Stomach smooth muscle (tissue), 2 donors: Measurements from ENCODE around the gene SEPTIN7.

Experiments
- H3K27ac ChIP-seq: one replicate; pipeline ENCODE4 v1.7.0; 2013; ENCODE audit warnings: mild to moderate bottlenecking, low read length, inconsistent platforms
- H3K27me3 ChIP-seq, 2 donors: one replicate each; pipeline ENCODE4 v1.7.0; 2013; ENCODE audit warnings: low read length in 2 of 2; ENCODE audit not compliant: insufficient read depth in 2 of 2, control insufficient read depth in 1 of 2
- H3K36me3 ChIP-seq, 2 donors: one replicate each; pipeline ENCODE4 v1.7.0; 2013; ENCODE audit warnings: low read length in 2 of 2; ENCODE audit not compliant: control insufficient read depth in 2 of 2, insufficient read depth in 2 of 2
- H3K4me1 ChIP-seq: one replicate; pipeline ENCODE4 v1.7.0; 2013; ENCODE audit warnings: low read length; ENCODE audit not compliant: control insufficient read depth, insufficient read depth
- H3K4me3 ChIP-seq, 2 donors: one replicate each; pipeline ENCODE4 v1.7.0; 2013; ENCODE audit warnings: low read length in 2 of 2
- H3K9ac ChIP-seq, 2 donors: one replicate each; pipeline ENCODE4 v1.7.0; 2013; ENCODE audit warnings: low read length in 2 of 2, mild to moderate bottlenecking in 1 of 2
- H3K9me3 ChIP-seq, 2 donors: one replicate each; pipeline ENCODE4 v1.7.0; 2013; ENCODE audit warnings: low read length in 2 of 2; ENCODE audit not compliant: control insufficient read depth in 2 of 2
- donor health status: healthy.
- donor health status: Pancreatic carcinoma.

The SEPTIN7 gene

DNA sequence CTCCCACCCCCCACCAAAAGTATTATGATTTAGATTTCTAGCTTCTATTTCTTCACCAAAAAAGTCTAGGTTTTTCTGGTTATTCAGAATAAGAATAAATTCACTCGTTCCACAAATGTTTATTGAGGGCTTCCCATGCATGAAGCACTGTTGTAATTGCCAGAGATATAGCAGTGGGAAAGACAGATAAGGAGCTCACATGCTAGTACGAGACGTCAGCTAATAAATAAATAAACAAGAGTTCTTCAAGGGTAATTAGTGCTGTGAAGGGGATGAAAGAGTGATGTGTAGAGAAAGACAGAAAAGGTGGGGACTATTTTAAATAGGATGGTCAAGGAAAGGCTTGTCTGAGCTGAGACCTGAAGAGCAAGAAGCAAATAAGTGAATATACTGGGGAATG lies 38.1 kb upstream of the SEPTIN7 start:
- Histone ChIP-seq H3K9ac (no peak overlapping the region), H3K4me3 (no peak overlapping the region), H3K27ac (no peak overlapping the region), H3K36me3 (no peaks in the 10 kb centered on the region), H3K9me3 (no peaks in the 10 kb centered on the region), H3K4me1 (no peaks in the 10 kb centered on the region), H3K27me3 (no peaks in the 10 kb centered on the region)

DNA sequence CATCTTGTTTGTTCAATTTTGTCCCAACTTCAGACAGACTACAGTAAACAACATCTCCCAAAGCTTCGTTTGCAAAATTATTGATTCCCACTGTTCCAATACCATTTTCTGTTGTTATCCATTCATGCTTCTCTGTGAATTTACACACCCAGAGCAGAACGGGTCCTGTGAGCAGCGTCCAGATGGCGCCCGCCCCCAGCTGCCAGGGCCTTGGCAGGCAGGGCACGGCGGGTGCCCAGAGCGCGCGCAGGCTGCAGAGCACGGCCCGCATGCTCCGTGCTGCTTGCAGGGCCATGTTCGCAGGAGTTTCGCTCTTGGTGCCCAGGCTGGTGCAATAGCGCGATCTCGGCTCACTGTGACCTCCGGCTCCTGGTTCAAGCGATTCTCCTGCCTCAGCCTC lies 32.5 kb upstream of the SEPTIN7 start:
- Histone ChIP-seq H3K4me3 (no peak overlapping the region), H3K27me3 (no peaks in the 10 kb centered on the region), H3K9me3 (no peaks in the 10 kb centered on the region), H3K9ac (no peak overlapping the region), H3K36me3 (no peaks in the 10 kb centered on the region), H3K27ac (no peak overlapping the region), H3K4me1 (no peaks in the 10 kb centered on the region)

DNA sequence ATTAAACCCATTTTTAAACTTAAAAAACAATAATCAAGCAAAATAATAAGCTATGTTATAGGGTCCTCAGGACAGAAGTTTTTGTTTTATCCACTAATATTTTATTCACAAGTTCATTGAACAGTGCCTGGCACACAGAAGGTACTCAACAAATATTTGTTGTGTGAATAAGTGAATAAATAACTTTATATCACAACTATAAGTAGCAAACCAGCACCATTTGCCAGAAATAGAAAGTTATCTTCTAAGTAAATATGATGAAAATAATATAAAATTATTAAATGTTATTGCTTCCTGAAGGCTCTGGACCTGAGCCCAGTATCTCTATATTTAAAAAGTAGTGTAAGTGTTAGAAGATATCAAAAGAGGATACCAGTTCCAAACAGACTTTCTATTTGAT lies 29.1 kb upstream of the SEPTIN7 start:
- Histone ChIP-seq H3K36me3 (no peaks in the 10 kb centered on the region), H3K9ac (no peak overlapping the region), H3K4me3 (no peak overlapping the region), H3K9me3 (no peaks in the 10 kb centered on the region), H3K27me3 (no peaks in the 10 kb centered on the region), H3K4me1 (no peaks in the 10 kb centered on the region), H3K27ac (no peak overlapping the region)

DNA sequence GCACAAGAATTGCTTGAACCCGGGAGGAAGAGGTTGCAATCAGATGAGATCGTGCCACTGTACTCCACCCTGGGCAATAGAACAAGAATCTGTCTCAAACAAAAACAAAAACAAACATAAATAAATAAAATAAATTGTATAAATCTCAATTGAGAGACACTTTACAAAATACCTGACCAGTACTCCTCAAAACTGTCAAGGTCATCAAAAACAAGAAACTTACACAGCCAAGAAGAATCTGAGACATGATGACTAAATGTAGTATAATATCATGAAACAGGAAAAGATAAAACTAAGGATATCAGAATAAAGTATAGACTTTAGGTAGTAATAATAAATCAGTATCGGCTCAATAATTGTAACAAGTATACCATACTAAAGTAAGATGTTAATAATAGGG lies 26.9 kb upstream of the SEPTIN7 start:
- Histone ChIP-seq H3K36me3 (no peaks in the 10 kb centered on the region), H3K9ac (no peak overlapping the region), H3K27ac (no peak overlapping the region), H3K4me1 (no peaks in the 10 kb centered on the region), H3K4me3 (no peak overlapping the region), H3K27me3 (no peaks in the 10 kb centered on the region), H3K9me3 (no peaks in the 10 kb centered on the region)

DNA sequence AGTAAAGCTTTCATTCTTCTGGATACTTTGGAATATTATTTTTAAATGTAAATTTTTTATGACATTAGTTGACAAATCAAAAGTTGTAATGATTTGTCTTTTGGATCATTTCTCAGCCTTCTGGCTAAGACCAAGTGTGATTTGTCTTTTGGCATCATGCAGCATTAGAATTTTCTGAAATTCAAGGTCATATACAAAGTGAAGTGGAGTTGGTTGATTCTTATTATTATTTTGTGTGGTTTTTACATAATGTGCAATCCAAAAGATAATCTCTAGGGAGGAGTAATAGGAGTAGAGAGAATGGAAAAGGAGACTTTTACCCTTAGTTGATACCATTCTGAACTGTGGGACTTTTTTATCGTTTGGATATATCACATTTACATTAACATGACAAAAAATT lies 24.2 kb upstream of the SEPTIN7 start:
- H3K27me3 ChIP-seq = no peaks in the 10 kb centered on the region
- H3K4me1 ChIP-seq = no peaks in the 10 kb centered on the region
- no peaks in the 10 kb centered on the region for H3K36me3 ChIP-seq
- no peaks in the 10 kb centered on the region for H3K9me3 ChIP-seq
- H3K27ac ChIP-seq = no peak overlapping the region
- H3K4me3 ChIP-seq = no peak overlapping the region
- H3K9ac ChIP-seq = no peak overlapping the region

DNA sequence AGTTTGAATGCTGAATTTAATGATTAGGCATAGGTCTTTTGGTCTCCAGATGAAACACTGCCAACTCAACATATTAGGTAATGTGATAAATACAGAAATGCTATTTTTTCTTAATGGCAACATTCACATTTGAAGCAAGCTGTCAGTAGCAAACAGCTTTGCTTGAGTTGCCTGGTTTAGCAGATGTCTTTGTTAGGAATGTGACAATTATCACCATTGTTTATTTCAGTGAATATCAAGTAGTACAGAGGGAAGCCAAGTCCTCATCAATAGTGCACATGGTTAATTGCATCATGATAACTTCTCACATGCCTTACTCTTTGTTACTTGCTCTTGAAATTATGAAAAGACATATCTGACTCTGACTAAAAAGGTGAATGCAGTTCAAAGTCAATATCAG lies 23.7 kb upstream of the SEPTIN7 start:
- Histone ChIP-seq H3K9ac (no peak overlapping the region), H3K4me3 (no peak overlapping the region), H3K9me3 (no peaks in the 10 kb centered on the region), H3K27me3 (no peaks in the 10 kb centered on the region), H3K4me1 (no peaks in the 10 kb centered on the region), H3K27ac (no peak overlapping the region), H3K36me3 (no peaks in the 10 kb centered on the region)

DNA sequence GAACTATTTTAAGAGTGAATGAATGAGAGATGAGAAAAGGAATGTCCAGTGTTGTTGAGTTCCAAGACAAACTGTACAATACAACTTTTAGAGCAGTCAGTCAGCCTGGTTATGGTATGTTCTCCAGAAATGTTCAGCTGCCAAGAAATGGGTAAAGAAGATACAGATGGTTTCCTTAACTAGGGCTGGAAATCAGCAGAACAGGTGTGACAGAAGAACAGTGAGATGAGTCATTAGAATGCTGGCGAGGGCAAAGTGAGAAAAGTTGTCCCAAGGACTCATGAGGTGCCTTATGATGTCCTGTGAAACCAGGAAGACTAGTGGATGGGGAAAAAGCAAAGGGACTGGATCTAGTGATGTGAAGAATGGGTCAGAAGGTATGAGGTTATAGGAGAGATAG lies 20.8 kb upstream of the SEPTIN7 start:
- Histone ChIP-seq H3K4me3 (no peak overlapping the region), H3K27ac (no peak overlapping the region), H3K27me3 (no peaks in the 10 kb centered on the region), H3K36me3 (no peaks in the 10 kb centered on the region), H3K9me3 (no peaks in the 10 kb centered on the region), H3K9ac (no peak overlapping the region), H3K4me1 (no peaks in the 10 kb centered on the region)

DNA sequence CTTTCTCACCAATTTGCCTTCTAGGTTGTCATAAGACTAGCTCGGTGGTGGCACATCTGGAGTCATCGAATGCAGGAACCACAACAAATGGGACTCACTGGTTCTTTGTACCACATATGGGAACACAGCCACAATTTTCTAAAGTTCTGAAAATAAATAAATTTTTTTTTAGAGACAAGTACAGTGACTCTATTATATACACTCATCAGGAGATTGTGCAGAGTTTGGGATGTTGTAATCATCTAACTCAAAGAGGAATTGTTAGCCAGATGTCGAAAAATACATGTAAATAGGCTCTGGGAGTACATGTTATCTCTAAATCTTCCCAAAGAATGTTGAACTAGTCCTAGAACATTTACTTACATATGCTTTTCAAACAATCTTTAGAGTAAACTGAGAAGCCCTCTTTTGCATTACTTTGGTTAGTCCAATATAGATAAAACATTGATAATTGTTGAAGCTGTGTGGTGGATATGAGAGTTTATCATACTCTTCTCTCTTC lies 19.6 kb upstream of the SEPTIN7 start:
- Histone ChIP-seq H3K9ac (no peak overlapping the region), H3K36me3 (no peaks in the 10 kb centered on the region), H3K27ac (no peak overlapping the region)

DNA sequence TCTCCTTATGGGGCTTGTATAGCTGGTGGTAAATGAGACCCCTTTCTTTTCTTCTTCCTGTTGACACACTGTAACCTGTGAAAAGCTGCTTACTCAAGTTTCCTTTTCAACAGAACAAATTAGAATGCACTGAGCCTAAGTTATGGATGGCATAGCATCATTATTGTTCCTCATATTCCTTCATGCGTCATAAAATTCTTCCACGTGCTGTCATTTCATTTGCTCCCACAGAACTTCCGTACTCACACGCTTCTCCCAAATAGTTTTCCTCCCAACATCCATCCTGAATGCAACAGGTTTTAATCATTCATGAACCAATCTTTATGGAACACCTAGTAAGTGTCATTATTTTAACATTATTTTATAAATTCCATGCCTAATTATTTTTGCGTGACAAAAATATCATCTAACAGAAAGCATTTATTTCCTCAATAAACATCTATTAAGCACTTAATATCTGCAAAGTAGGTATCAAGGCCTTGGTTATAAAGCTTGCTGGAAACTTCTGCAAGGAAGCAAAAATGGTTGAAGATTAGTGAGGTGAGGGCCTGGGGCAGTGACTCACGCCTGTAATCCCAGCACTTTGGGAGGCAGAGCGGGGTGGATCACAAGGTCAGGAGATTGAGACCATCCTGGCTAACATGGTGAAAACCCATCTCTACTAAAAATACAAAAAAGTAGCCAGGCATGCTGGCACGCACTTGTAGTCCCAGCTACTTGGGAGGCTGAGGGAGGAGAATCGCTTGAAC lies 18.9 kb upstream of the SEPTIN7 start:
- H3K9ac ChIP-seq = no peak overlapping the region
- H3K4me3 ChIP-seq = no peak overlapping the region
- no peak overlapping the region for H3K27ac ChIP-seq

More for the DNA sequence above, 19.6 kb upstream of the SEPTIN7 start:
- Histone ChIP-seq H3K4me1 (no peaks in the 10 kb centered on the region), H3K27me3 (no peaks in the 10 kb centered on the region), H3K4me3 (no peak overlapping the region), H3K9me3 (no peaks in the 10 kb centered on the region)

DNA sequence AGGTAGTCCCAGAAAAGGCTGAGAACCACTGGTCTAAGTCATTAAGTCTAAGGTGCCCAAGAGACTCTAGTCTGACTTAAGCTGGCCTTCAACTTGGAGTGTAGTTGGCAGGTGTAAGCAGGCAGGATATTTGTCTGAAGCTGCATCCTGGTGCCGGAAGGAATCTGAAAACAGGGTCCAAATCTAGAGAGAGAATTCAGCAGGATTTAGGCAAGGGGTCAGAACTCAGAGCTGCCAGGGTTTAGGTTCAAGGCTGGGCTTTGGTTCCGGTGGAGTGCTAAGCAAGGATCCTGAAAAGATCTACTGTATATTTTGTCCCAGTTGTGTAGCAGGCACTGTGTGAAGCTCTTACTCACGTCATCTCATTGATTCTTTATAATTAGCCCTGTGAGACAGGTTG lies 16.5 kb upstream of the SEPTIN7 start:
- Histone ChIP-seq H3K4me1 (no peaks in the 10 kb centered on the region), H3K27me3 (no peaks in the 10 kb centered on the region), H3K27ac (no peak overlapping the region), H3K9me3 (no peaks in the 10 kb centered on the region), H3K9ac (no peak overlapping the region), H3K4me3 (no peak overlapping the region), H3K36me3 (no peaks in the 10 kb centered on the region)

More for the DNA sequence above, 18.9 kb upstream of the SEPTIN7 start:
- Histone ChIP-seq H3K4me1 (no peaks in the 10 kb centered on the region), H3K9me3 (no peaks in the 10 kb centered on the region), H3K27me3 (no peaks in the 10 kb centered on the region), H3K36me3 (no peaks in the 10 kb centered on the region)

DNA sequence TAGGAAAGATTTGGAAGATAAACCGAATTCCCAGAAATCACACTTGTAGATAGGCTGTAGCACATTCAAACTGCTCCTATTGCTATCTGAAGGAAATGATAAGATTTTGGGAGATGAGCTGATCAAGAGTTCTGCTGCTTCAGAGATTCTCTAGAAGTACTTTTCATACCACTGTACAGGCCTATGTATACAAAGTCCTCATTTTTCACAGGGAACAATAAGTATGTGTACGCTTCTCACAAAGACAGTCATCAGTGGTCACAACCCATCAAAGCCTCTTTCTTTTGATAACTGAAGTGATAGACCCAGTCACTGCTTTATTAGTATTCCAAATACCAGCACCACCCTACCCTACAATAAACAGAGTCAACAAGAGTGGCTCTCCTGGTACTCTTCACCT lies 15.6 kb upstream of the SEPTIN7 start:
- Histone ChIP-seq H3K9ac (no peak overlapping the region), H3K27me3 (no peaks in the 10 kb centered on the region), H3K4me3 (no peak overlapping the region), H3K27ac (no peak overlapping the region), H3K4me1 (no peaks in the 10 kb centered on the region), H3K36me3 (no peaks in the 10 kb centered on the region), H3K9me3 (no peaks in the 10 kb centered on the region)
